Body of pancreas (tissue), 4 donors: ENCODE results near the gene MYO16. TPM values are rescaled to one million over a fixed set of nuclear protein-coding genes. Genes with fewer than 3 reads are reported as not detected.

ENCODE experiments used
- ATAC-seq: fragments of 150-250 bp; one replicate; pipeline ENCODE4 v1.9.1; 2016
- DNase-seq, 4 donors: peaks; one replicate each; pipeline ENCODE4 v3.0.0-alpha.2; 2019
- H3K27ac ChIP-seq, 4 donors: fragments of 200-600 bp; sonication (generic); 1 replicate in 3 of 4; 2 replicates in 1 of 4; pipeline versions ENCODE4 v1.5.1 to v1.6.1; 2016 to 2019; ENCODE audit warnings: mild to moderate bottlenecking in 1 of 4, mixed read lengths in 1 of 4, moderate library complexity in 1 of 4
- H3K27me3 ChIP-seq, 2 donors: fragments of 200-600 bp; sonication (generic); one replicate each; pipeline ENCODE4 v1.6.0; 2016; ENCODE audit warnings: mild to moderate bottlenecking in 1 of 2
- H3K36me3 ChIP-seq, 2 donors: fragments of 200-600 bp; sonication (generic); replicated peaks in 1 of 2; 2 replicates each; pipeline ENCODE4 v1.5.1; 2016; ENCODE audit warnings: low read depth in 2 of 2; ENCODE audit not compliant: insufficient read depth in 1 of 2
- H3K4me1 ChIP-seq: fragments of 200-600 bp; sonication (generic); one replicate; pipeline ENCODE4 v1.6.0; 2016
- H3K4me3 ChIP-seq, 2 donors: fragments of 200-600 bp; sonication (generic); 1 replicate in 1 of 2; 2 replicates in 1 of 2; pipeline ENCODE4 v1.5.1; 2016 to 2019
- H3K9me3 ChIP-seq, 3 donors: fragments of 200-600 bp; sonication (generic); 1 replicate in 2 of 3; 2 replicates in 1 of 3; pipeline ENCODE4 v1.5.1; 2016
- CTCF ChIP-seq, 7 experiments: fragments of 450-650 bp in 4 of 7; fragments of 200-600 bp in 3 of 7; sonication (generic) in 3 of 7; IDR thresholded peaks; one replicate each; pipeline ENCODE4 v1.5.1; 2016 to 2019; ENCODE audit warnings: antibody characterized with exemption in 7 of 7
- POLR2A ChIP-seq, 3 donors: fragments of 450-650 bp; IDR thresholded peaks; one replicate each; pipeline ENCODE4 v1.6.1; 2016; ENCODE audit warnings: antibody characterized with exemption in 3 of 3, mild to moderate bottlenecking in 2 of 3
- WGBS, 2 donors: methylation state at CpG; one replicate each; pipeline ENCODE4 v1.1.5; 2017; 5-methylcytosine and 5-hydroxymethylcytosine counted together
- intact Hi-C: fragments of 100-400 bp; cut with DNase I; formaldehyde crosslinking; loops from one replicate; pipeline ENCODE4 v1.15.1; 2023
- total RNA-seq, 2 donors: library from RNA; depleted of rRNA; stranded (reverse); fragments of >200 nt; gene quantifications; one replicate each; pipeline ENCODE4 v1.1.0, GENCODE V29; 2016

MYO16 gene
- total RNA-seq, 2 donors from 2014 or later: under 0.01 to 0.78 TPM

GRCh38 chr13:109226631-109227030 lies 597.2 kb downstream of the MYO16 start:
- TF ChIP-seq POLR2A (IDR thresholded peaks at IDR 0.05) (no peak), CTCF (IDR thresholded peaks at IDR 0.05) (no peak)
- Histone ChIP-seq H3K4me1 (no peaks in the 10 kb centered on the region), H3K9me3 (no peaks in the 10 kb centered on the region), H3K36me3 (no peaks in the 10 kb centered on the region), H3K27me3 (no peaks in the 10 kb centered on the region), H3K27ac (no peak overlapping the region), H3K4me3 (no peak overlapping the region)
- intact Hi-C loops: no loop called here
- ATAC-seq (no peak), DNase-seq (no peak)
- 55 to 62% methylated on average over 1 of the region's 1 CpG for WGBS, 2 donors

GRCh38 chr13:109227344-109227940 lies 598.0 kb downstream of the MYO16 start:
- H3K9me3 ChIP-seq: no peaks in the 10 kb centered on the region
- no peaks in the 10 kb centered on the region for H3K27me3 ChIP-seq
- 49 to 61% methylated on average over 5 of the region's 5 CpGs for WGBS, 2 donors
- no peaks in the 10 kb centered on the region for H3K36me3 ChIP-seq
- no peak overlapping the region for H3K27ac ChIP-seq
- H3K4me3 ChIP-seq: no peak overlapping the region
- intact Hi-C loops: no loop called here
- ATAC-seq: no peak
- H3K4me1 ChIP-seq: no peaks in the 10 kb centered on the region
- DNase-seq: no peak
- no peak for TF ChIP-seq CTCF (IDR thresholded peaks at IDR 0.05)
- TF ChIP-seq POLR2A (IDR thresholded peaks at IDR 0.05): no peak

- 67 to 74% methylated on average over 3 of the region's 3 CpGs for WGBS, 2 donors
- Histone ChIP-seq H3K36me3 (no peaks in the 10 kb centered on the region), H3K27me3 (no peaks in the 10 kb centered on the region), H3K4me3 (no peak overlapping the region), H3K27ac (no peak overlapping the region), H3K9me3 (no peaks in the 10 kb centered on the region), H3K4me1 (no peaks in the 10 kb centered on the region)
- intact Hi-C loops: no loop called here
- no peak for TF ChIP-seq CTCF (IDR thresholded peaks at IDR 0.05)
- no peak for TF ChIP-seq POLR2A (IDR thresholded peaks at IDR 0.05)
- no peak for ATAC-seq
- DNase-seq: no peak
Observed at GRCh38 chr13:109228211-109228610, 598.8 kb downstream of the MYO16 start.

- Histone ChIP-seq H3K4me1 (no peaks in the 10 kb centered on the region), H3K27me3 (no peaks in the 10 kb centered on the region), H3K36me3 (no peaks in the 10 kb centered on the region), H3K4me3 (no peak overlapping the region), H3K9me3 (no peaks in the 10 kb centered on the region), H3K27ac (no peak overlapping the region)
- intact Hi-C loops: no loop called here
- WGBS, 2 donors: 75 to 89% methylated on average over 1 of the region's 1 CpG
- ATAC-seq: no peak
- TF ChIP-seq CTCF (IDR thresholded peaks at IDR 0.05) (no peak), POLR2A (IDR thresholded peaks at IDR 0.05) (no peak)
- DNase-seq: no peak
Observed at GRCh38 chr13:109231888-109232287, 602.5 kb downstream of the MYO16 start.

GRCh38 chr13:109233293-109233692 lies 603.9 kb downstream of the MYO16 start:
- intact Hi-C loops: no loop called here
- 63 to 72% methylated on average over 5 of the region's 5 CpGs for WGBS, 2 donors
- no peak for DNase-seq
- Histone ChIP-seq H3K4me3 (no peak overlapping the region), H3K27me3 (no peaks in the 10 kb centered on the region), H3K36me3 (no peaks in the 10 kb centered on the region), H3K27ac (no peak overlapping the region), H3K9me3 (no peaks in the 10 kb centered on the region), H3K4me1 (no peaks in the 10 kb centered on the region)
- TF ChIP-seq CTCF (IDR thresholded peaks at IDR 0.05): no peak
- ATAC-seq: no peak
